ENCODE measurements around the gene BMPR1A. TPM values are rescaled to one million over a fixed set of nuclear protein-coding genes. Genes with fewer than 3 reads are reported as not detected.

The BMPR1A gene
- polyA plus RNA-seq, 3 donors = 0.25 to 0.67 (median 0.61) TPM

DNA sequence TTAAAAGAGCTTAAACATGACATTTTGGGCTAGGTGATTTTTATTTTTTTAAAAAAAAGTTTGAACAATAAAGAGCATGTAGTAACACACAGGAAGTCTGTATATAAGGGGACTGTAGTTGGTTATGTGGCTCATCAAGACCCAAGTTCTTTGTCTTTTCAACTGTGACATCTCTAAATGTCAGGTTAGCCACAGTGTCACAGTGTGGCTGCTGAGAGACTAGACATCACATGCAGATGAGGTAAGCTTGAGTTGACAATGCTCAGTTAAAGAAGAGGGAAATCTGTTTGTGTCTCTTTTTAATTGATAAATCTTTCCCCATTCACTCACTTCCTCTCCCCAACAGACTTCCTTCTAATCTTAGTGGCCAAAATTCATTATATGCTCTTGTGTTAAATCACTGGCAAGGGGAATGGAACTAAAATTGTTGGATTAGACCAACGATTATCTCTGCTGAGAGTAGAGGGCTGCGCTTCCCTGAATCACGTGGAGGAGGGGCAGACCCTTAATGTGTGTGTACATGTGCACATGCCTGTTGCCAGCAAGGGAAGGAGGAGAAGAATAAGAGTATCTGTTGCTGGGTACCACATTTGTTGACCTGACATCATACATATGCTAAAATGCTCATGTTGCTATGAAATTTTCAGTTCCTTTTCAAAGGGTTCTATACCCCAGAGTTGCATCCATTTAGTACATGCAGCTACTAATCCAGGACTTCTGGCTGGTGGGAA lies 122.7 kb downstream of the BMPR1A start:
- no peak overlapping the region for H3K27ac Mint-ChIP-seq
- H3K4me2 ChIP-seq (replicated peaks; ENCODE audit: extremely low read depth, low read length, poor library complexity, severe bottlenecking) = no peak overlapping the region
- H3K4me1 Mint-ChIP-seq = peaks cover 10% of the 10 kb centered on the region
- no peak overlapping the region for H3K9ac ChIP-seq (ENCODE audit: insufficient read depth, low read length, poor library complexity, severe bottlenecking)
- no peak overlapping the region for H2AFZ ChIP-seq (ENCODE audit: insufficient read depth, low read depth, low read length, poor library complexity, severe bottlenecking)
- TF ChIP-seq, protein P1, sequence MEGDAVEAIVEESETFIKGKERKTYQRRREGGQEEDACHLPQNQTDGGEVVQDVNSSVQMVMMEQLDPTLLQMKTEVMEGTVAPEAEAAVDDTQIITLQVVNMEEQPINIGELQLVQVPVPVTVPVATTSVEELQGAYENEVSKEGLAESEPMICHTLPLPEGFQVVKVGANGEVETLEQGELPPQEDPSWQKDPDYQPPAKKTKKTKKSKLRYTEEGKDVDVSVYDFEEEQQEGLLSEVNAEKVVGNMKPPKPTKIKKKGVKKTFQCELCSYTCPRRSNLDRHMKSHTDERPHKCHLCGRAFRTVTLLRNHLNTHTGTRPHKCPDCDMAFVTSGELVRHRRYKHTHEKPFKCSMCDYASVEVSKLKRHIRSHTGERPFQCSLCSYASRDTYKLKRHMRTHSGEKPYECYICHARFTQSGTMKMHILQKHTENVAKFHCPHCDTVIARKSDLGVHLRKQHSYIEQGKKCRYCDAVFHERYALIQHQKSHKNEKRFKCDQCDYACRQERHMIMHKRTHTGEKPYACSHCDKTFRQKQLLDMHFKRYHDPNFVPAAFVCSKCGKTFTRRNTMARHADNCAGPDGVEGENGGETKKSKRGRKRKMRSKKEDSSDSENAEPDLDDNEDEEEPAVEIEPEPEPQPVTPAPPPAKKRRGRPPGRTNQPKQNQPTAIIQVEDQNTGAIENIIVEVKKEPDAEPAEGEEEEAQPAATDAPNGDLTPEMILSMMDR (IDR thresholded peaks at IDR 0.05) = no peak
- no peak overlapping the region for H3K4me3 ChIP-seq (replicated peaks in 1 of 3; ENCODE audit: low read depth in 2 of 3, low read length in 3 of 3)
- H3K27me3 ChIP-seq (ENCODE audit: control insufficient read depth in 2 of 2, insufficient read depth in 2 of 2, low read length in 2 of 2) = no peaks in the 10 kb centered on the region
- no peaks in the 10 kb centered on the region for H3K9me3 ChIP-seq (replicated peaks in 1 of 2; ENCODE audit: control insufficient read depth in 1 of 2, insufficient read depth in 1 of 2, low read length in 2 of 2)
- H3K4me3 Mint-ChIP-seq = peak overlapping the region in 1 of 2 donors; percentile 7
- no peaks in the 10 kb centered on the region for H3K36me3 ChIP-seq (replicated peaks in 1 of 2; ENCODE audit: control insufficient read depth in 1 of 2, insufficient read depth in 2 of 2, low read length in 2 of 2)
- H3K27me3 Mint-ChIP-seq (ENCODE audit: low read depth in 3 of 3) = peaks cover 2 to 7% (median 5%) of the 10 kb centered on the region in 3 donors
- no peaks in the 10 kb centered on the region for H4K20me1 ChIP-seq (ENCODE audit: insufficient read depth, low read length)
- WGBS (ENCODE audit: insufficient coverage) = no CpG with 5 or more reads among the region's 3 CpGs
- H3K9me3 Mint-ChIP-seq = peaks cover 0 to 1% (median 0%) of the 10 kb centered on the region in 7 donors
- no peaks in the 10 kb centered on the region for H3K79me2 ChIP-seq (ENCODE audit: insufficient read depth, low read length)
- H3K4me1 ChIP-seq (ENCODE audit: control insufficient read depth in 1 of 2, insufficient read depth in 2 of 2, low read length in 2 of 2) = peaks cover 8 to 10% of the 10 kb centered on the region in 2 donors
- no peak overlapping the region for H3K27ac ChIP-seq (ENCODE audit: low read depth in 1 of 2, low read length in 2 of 2)
- intact Hi-C loops (cut with micrococcal nuclease) = no loop called here
- no peak for DNase-seq
- no peaks in the 10 kb centered on the region for H3K36me3 Mint-ChIP-seq

DNA sequence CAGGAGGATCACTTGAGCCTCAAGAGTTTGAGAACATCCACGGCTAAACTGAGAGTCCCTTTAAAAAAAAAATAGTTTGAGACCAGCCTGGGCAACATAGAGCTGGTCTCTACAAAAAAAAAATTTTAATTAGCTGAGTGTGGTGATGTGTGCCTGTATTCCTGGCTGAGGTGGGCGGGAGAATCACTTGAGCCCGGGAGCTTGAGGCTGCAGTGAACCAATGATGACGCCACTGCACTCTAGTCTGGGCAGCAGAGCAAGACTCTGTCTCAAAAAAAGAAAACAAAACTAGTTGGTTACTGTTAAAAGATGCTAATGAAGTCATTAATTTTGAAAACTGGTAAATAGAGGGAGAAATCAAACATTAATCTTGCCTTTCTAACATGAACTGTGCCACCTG lies 124.6 kb downstream of the BMPR1A start:
- Mint-ChIP-seq H3K36me3 (no peaks in the 10 kb centered on the region), H3K4me3 (no peak overlapping the region)
- intact Hi-C loops (cut with micrococcal nuclease) = no loop called here

More for the DNA sequence above, 124.6 kb downstream of the BMPR1A start:
- Histone ChIP-seq H3K9me3 (replicated peaks in 1 of 2; ENCODE audit: control insufficient read depth in 1 of 2, insufficient read depth in 1 of 2, low read length in 2 of 2) (no peaks in the 10 kb centered on the region), H3K27me3 (ENCODE audit: control insufficient read depth in 2 of 2, insufficient read depth in 2 of 2, low read length in 2 of 2) (no peaks in the 10 kb centered on the region), H2AFZ (ENCODE audit: insufficient read depth, low read depth, low read length, poor library complexity, severe bottlenecking) (no peak overlapping the region), H3K4me2 (replicated peaks; ENCODE audit: extremely low read depth, low read length, poor library complexity, severe bottlenecking) (no peak overlapping the region), H3K4me1 (ENCODE audit: control insufficient read depth in 1 of 2, insufficient read depth in 2 of 2, low read length in 2 of 2) (peaks cover 8 to 10% of the 10 kb centered on the region in 2 donors), H3K4me3 (replicated peaks in 1 of 3; ENCODE audit: low read depth in 2 of 3, low read length in 3 of 3) (no peak overlapping the region), H4K20me1 (ENCODE audit: insufficient read depth, low read length) (no peaks in the 10 kb centered on the region), H3K9ac (ENCODE audit: insufficient read depth, low read length, poor library complexity, severe bottlenecking) (no peak overlapping the region), H3K36me3 (replicated peaks in 1 of 2; ENCODE audit: control insufficient read depth in 1 of 2, insufficient read depth in 2 of 2, low read length in 2 of 2) (no peaks in the 10 kb centered on the region), H3K79me2 (ENCODE audit: insufficient read depth, low read length) (no peaks in the 10 kb centered on the region), H3K27ac (ENCODE audit: low read depth in 1 of 2, low read length in 2 of 2) (no peak overlapping the region)
- DNase-seq = no peak
- Mint-ChIP-seq H3K27ac (no peak overlapping the region), H3K9me3 (peaks cover 0 to 1% (median 0%) of the 10 kb centered on the region in 7 donors), H3K27me3 (ENCODE audit: low read depth in 3 of 3) (peaks cover 1 to 7% (median 2%) of the 10 kb centered on the region in 3 donors), H3K4me1 (peaks cover 10% of the 10 kb centered on the region)
- 100% methylated on average over 3 of the region's 4 CpGs for WGBS (ENCODE audit: insufficient coverage)
- TF ChIP-seq, protein P1 (IDR thresholded peaks at IDR 0.05) = no peak

Measured in CD14-positive monocyte (primary cell).